ENCODE measurements around the gene OVOL2. TPM values are rescaled to one million over a fixed set of nuclear protein-coding genes. Genes with fewer than 3 reads are reported as not detected.

OVOL2 gene
- total and polyA plus RNA-seq, 2 donors (not counting 1 experiment from before 2014, with no cell fraction given): not detected

DNA sequence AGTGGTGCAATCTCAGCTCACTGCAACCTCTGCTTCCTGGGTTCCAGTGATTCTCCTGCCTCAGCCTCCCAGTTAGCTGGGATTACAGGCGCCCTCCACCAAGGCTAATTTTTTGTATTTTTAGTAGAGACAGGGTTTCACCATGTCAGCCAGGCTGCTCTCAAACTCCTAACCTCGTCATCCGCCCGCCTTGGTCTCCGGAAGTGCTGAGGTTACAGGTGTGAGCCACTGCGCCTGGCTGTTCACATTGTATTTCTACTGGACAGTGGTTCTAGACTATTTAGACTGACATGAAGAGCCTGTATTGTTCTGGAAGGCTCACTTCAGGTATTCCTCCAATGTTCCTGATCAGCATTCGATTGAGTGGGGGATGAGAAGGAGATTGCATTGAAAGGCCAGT lies 14.8 kb upstream of the OVOL2 start:
- 94% methylated on average over 6 of the region's 7 CpGs for WGBS (ENCODE audit: insufficient coverage)
- POLR2A ChIA-PET: no interaction called here
- ATAC-seq (ENCODE audit: low read depth): no peak

DNA sequence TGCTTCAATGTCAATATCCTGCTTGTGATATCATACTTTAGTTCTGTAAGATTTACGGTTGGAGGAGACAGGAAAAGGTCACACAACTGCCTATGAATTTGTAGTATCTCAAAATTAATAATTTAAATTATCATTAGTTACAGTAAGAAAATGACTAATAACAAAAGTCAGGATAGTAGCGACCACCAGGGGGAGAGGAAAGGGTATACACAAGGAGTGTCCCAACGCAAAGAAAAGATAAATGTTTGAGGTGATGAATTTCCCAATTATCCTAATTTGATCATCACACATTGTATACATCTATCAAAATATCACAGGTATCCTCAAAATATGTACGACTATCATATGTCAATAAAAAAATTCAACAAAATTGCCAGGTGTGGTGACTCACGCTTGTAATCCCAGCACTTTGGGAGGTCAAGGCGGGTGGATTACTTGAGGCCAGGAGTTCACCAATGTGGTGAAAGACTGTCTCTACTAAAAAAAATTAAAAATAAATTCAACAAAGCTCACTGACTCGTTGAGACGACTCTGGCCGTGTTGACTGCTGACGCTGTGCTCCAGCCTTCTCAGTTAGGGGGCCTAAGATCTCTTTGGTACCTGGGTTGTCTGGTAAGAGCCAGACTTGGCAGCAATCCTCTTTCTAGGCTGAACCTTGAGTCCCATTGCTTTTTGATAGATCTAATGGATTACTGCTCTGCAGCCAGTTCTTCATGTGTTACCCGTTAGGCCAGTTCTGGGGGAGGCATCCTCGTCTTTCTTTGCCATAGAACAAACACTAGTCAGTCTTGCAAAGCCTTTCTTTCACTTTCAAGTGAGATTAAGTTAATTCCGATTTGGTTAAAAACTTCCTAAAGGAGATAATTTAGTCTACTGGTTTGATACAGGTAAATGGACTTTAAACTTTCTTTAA lies 9.0 kb upstream of the OVOL2 start:
- H3K27ac ChIP-seq (ENCODE audit: low read length in 2 of 2): no peak overlapping the region
- no peaks in the 10 kb centered on the region for H3K27me3 ChIP-seq (replicated peaks in 1 of 4; ENCODE audit: control extremely low read depth in 1 of 4, control insufficient read depth in 3 of 4, insufficient read depth in 4 of 4, low read length in 3 of 4)
- no peak overlapping the region for H3K9ac ChIP-seq (ENCODE audit: low read length)
- ChIA-PET POLR2A (no interaction called here), CTCF (no interaction called here)
- WGBS (ENCODE audit: insufficient coverage): 94% methylated on average over 5 of the region's 13 CpGs
- no peak overlapping the region for H3K4me3 ChIP-seq (ENCODE audit: control extremely low read depth in 1 of 5, extremely low read depth in 1 of 5, insufficient read depth in 1 of 5, low read depth in 2 of 5, low read length in 4 of 5)
- Mint-ChIP-seq H3K4me1 (no peaks in the 10 kb centered on the region), H3K9me3 (ENCODE audit: insufficient read depth) (no peaks in the 10 kb centered on the region), H3K4me3 (no peak overlapping the region), H3K27me3 (peaks cover 26% of the 10 kb centered on the region), H3K27ac (no peak overlapping the region)
- H3K9me3 ChIP-seq (ENCODE audit: control extremely low read depth in 1 of 3, control insufficient read depth in 2 of 3, insufficient read depth in 1 of 3, low read length in 2 of 3): no peaks in the 10 kb centered on the region
- DNase-seq (no peak), ATAC-seq (ENCODE audit: low read depth) (no peak)
- H3K4me2 ChIP-seq (replicated peaks; ENCODE audit: low read depth, low read length, poor library complexity, severe bottlenecking): no peak overlapping the region
- no peaks in the 10 kb centered on the region for H3K36me3 ChIP-seq (replicated peaks in 1 of 2; ENCODE audit: control extremely low read depth in 1 of 2, control insufficient read depth in 1 of 2, extremely low read depth in 1 of 2, insufficient read depth in 2 of 2, low read length in 1 of 2)
- intact Hi-C loops (cut with micrococcal nuclease): no loop called here
- H3K4me1 ChIP-seq (ENCODE audit: control insufficient read depth in 2 of 2, insufficient read depth in 2 of 2, low read length in 2 of 2): no peaks in the 10 kb centered on the region
- TF ChIP-seq, protein P1, sequence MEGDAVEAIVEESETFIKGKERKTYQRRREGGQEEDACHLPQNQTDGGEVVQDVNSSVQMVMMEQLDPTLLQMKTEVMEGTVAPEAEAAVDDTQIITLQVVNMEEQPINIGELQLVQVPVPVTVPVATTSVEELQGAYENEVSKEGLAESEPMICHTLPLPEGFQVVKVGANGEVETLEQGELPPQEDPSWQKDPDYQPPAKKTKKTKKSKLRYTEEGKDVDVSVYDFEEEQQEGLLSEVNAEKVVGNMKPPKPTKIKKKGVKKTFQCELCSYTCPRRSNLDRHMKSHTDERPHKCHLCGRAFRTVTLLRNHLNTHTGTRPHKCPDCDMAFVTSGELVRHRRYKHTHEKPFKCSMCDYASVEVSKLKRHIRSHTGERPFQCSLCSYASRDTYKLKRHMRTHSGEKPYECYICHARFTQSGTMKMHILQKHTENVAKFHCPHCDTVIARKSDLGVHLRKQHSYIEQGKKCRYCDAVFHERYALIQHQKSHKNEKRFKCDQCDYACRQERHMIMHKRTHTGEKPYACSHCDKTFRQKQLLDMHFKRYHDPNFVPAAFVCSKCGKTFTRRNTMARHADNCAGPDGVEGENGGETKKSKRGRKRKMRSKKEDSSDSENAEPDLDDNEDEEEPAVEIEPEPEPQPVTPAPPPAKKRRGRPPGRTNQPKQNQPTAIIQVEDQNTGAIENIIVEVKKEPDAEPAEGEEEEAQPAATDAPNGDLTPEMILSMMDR (IDR thresholded peaks at IDR 0.05): no peak
- no peak for TF ChIP-seq EZH2 (IDR thresholded peaks at IDR 0.05; ENCODE audit: borderline replicate concordance, insufficient read depth, low read depth, low read length, poor library complexity, severe bottlenecking)
- no peaks in the 10 kb centered on the region for H4K20me1 ChIP-seq (ENCODE audit: control insufficient read depth, insufficient read depth, low read length, poor library complexity, severe bottlenecking)
- H3K79me2 ChIP-seq (ENCODE audit: control insufficient read depth, insufficient read depth, low read length): no peaks in the 10 kb centered on the region
- H2AFZ ChIP-seq (ENCODE audit: insufficient read depth, low read depth, low read length, poor library complexity, severe bottlenecking): no peak overlapping the region

More for the DNA sequence above, 14.8 kb upstream of the OVOL2 start:
- DNase-seq: no peak
- H3K9ac ChIP-seq (ENCODE audit: low read length): no peak overlapping the region
- Mint-ChIP-seq H3K4me1 (no peaks in the 10 kb centered on the region), H3K27me3 (peaks cover 37% of the 10 kb centered on the region), H3K27ac (no peak overlapping the region), H3K4me3 (no peak overlapping the region), H3K9me3 (ENCODE audit: insufficient read depth) (no peaks in the 10 kb centered on the region)
- no peak overlapping the region for H3K4me3 ChIP-seq (ENCODE audit: control extremely low read depth in 1 of 5, extremely low read depth in 1 of 5, insufficient read depth in 1 of 5, low read depth in 2 of 5, low read length in 4 of 5)
- peaks cover 0 to 10% (median 3%) of the 10 kb centered on the region in 4 experiments for H3K27me3 ChIP-seq (replicated peaks in 1 of 4; ENCODE audit: control extremely low read depth in 1 of 4, control insufficient read depth in 3 of 4, insufficient read depth in 4 of 4, low read length in 3 of 4)
- H4K20me1 ChIP-seq (ENCODE audit: control insufficient read depth, insufficient read depth, low read length, poor library complexity, severe bottlenecking): no peaks in the 10 kb centered on the region
- H3K36me3 ChIP-seq (replicated peaks in 1 of 2; ENCODE audit: control extremely low read depth in 1 of 2, control insufficient read depth in 1 of 2, extremely low read depth in 1 of 2, insufficient read depth in 2 of 2, low read length in 1 of 2): no peaks in the 10 kb centered on the region
- no peak overlapping the region for H3K4me2 ChIP-seq (replicated peaks; ENCODE audit: low read depth, low read length, poor library complexity, severe bottlenecking)
- no peak for TF ChIP-seq EZH2 (IDR thresholded peaks at IDR 0.05; ENCODE audit: borderline replicate concordance, insufficient read depth, low read depth, low read length, poor library complexity, severe bottlenecking)
- TF ChIP-seq, protein P1 (IDR thresholded peaks at IDR 0.05): no peak
- intact Hi-C loops (cut with micrococcal nuclease): no loop called here
- no peaks in the 10 kb centered on the region for H3K9me3 ChIP-seq (ENCODE audit: control extremely low read depth in 1 of 3, control insufficient read depth in 2 of 3, insufficient read depth in 1 of 3, low read length in 2 of 3)
- no peaks in the 10 kb centered on the region for H3K4me1 ChIP-seq (ENCODE audit: control insufficient read depth in 2 of 2, insufficient read depth in 2 of 2, low read length in 2 of 2)
- no peak overlapping the region for H3K27ac ChIP-seq (ENCODE audit: low read length in 2 of 2)
- no peak overlapping the region for H2AFZ ChIP-seq (ENCODE audit: insufficient read depth, low read depth, low read length, poor library complexity, severe bottlenecking)
- H3K79me2 ChIP-seq (ENCODE audit: control insufficient read depth, insufficient read depth, low read length): no peaks in the 10 kb centered on the region
- CTCF ChIA-PET: no interaction called here
